GM12878 (cell line): ENCODE data around the gene GKN2. TPM values are rescaled to one million over a fixed set of nuclear protein-coding genes. Genes with fewer than 3 reads are reported as not detected.

Experiments used
- ATAC-seq: fragments of 200-7000 bp; cut with Tn5 transposase; 3 replicates; pipeline ENCODE4 v1.9.1; 2020; ENCODE audit warnings: mild to moderate bottlenecking, moderate library complexity
- BruUV-seq: library from RNA; stranded (reverse); fragments of 400-500 nt; replicated peaks from 2 replicates; lab custom pipeline; 2021; lab: Mats Ljungman, UMichigan
- CTCF ChIA-PET: fragments of 300-600 bp; sonication (Branson Sonifier 250); formaldehyde crosslinking; extraction: SDS; loops from one replicate; lab custom pipeline; 2021; ENCODE audit warnings: inconsistent platforms; lab: Yijun Ruan, JAX
- POLR2A ChIA-PET: fragments of 350-600 bp; formaldehyde crosslinking; extraction: SDS; loops from one replicate; lab custom pipeline; 2021; ENCODE audit warnings: inconsistent platforms; lab: Charles Lee
- RAD21 ChIA-PET: fragments of 300-600 bp; sonication (Branson Sonifier 250); formaldehyde crosslinking; loops from one replicate; lab custom pipeline; 2023; ENCODE audit warnings: antibody characterized with exemption; ENCODE audit not compliant: unreplicated experiment; lab: Charles Lee
- SMC1A ChIA-PET: fragments of 300-600 bp; sonication (Branson Sonifier 250); formaldehyde crosslinking; loops from one replicate; lab custom pipeline; 2023; ENCODE audit not compliant: unreplicated experiment, uncharacterized antibody; lab: Charles Lee
- DNase-seq: peaks from one replicate; pipeline ENCODE4 v3.0.0-alpha.2; 2011; ENCODE audit warnings: low read depth, low spot score
- FAIRE-seq: peaks from 3 replicates; lab custom pipeline; 2011; peaks lifted over from hg19 to GRCh38; lab: Jason Lieb, UNC
- H2AFZ ChIP-seq: 2 replicates; pipeline ENCODE4 v1.6.0; 2011; ENCODE audit warnings: low read depth, low read length, control low read depth; ENCODE audit not compliant: control insufficient read depth
- H3K27ac ChIP-seq: 2 replicates; pipeline ENCODE4 v1.5.1; 2011; ENCODE audit warnings: control low read depth; ENCODE audit not compliant: control insufficient read depth, insufficient read depth
- H3K27me3 ChIP-seq, 2 experiments: replicated peaks in 1 of 2; 2 replicates each; pipeline versions ENCODE4 v1.6.0 to v1.6.1; 2011; ENCODE audit warnings: low read length in 1 of 2; ENCODE audit not compliant: control insufficient read depth in 2 of 2, insufficient read depth in 2 of 2
- H3K36me3 ChIP-seq, 2 experiments: 2 replicates each; pipeline ENCODE4 v1.5.1; 2011; ENCODE audit warnings: low read length in 1 of 2; ENCODE audit not compliant: control insufficient read depth in 2 of 2, insufficient read depth in 2 of 2
- H3K4me1 ChIP-seq: 2 replicates; pipeline ENCODE4 v1.6.1; 2011; ENCODE audit warnings: mild to moderate bottlenecking, low read length, moderate library complexity, mixed read lengths; ENCODE audit not compliant: control insufficient read depth, insufficient read depth
- H3K4me2 ChIP-seq: 2 replicates; pipeline ENCODE4 v1.6.0; 2011; ENCODE audit warnings: control low read depth; ENCODE audit not compliant: control insufficient read depth, insufficient read depth
- H3K4me3 ChIP-seq: fragments of 200-600 bp; sonication (generic); 2 replicates; pipeline ENCODE4 v1.5.1; 2016
- H3K79me2 ChIP-seq: 2 replicates; pipeline ENCODE4 v1.6.0; 2011; ENCODE audit warnings: low read length; ENCODE audit not compliant: control insufficient read depth, insufficient read depth
- H3K9ac ChIP-seq: 2 replicates; pipeline ENCODE4 v1.8.0; 2011; ENCODE audit warnings: low read length, control low read depth, mixed read lengths; ENCODE audit not compliant: control insufficient read depth, insufficient read depth
- H3K9me3 ChIP-seq: replicated peaks from 3 replicates; pipeline ENCODE4 v1.5.1; 2011; ENCODE audit warnings: mild to moderate bottlenecking, low read length; ENCODE audit not compliant: control insufficient read depth, insufficient read depth
- H4K20me1 ChIP-seq: 2 replicates; pipeline ENCODE4 v1.6.0; 2011; ENCODE audit not compliant: control insufficient read depth, insufficient read depth
- ATF7 ChIP-seq: fragments of 450-650 bp; IDR thresholded peaks from 2 replicates; pipeline ENCODE4 v1.6.1; 2016; ENCODE audit warnings: low read depth, mild to moderate bottlenecking
- CHD4 ChIP-seq: fragments of 200-600 bp; sonication (generic); IDR thresholded peaks from 2 replicates; pipeline ENCODE4 v1.6.1; 2016; ENCODE audit warnings: mild to moderate bottlenecking
- ELK1 ChIP-seq: IDR thresholded peaks from 2 replicates; pipeline ENCODE4 v1.6.1; 2012; ENCODE audit warnings: low read depth, low read length, improper control_type of control experiment
- EP300 ChIP-seq, 2 experiments: fragments of 150-350 bp in 1 of 2; IDR thresholded peaks; 2 replicates each; pipeline ENCODE4 v1.6.1; 2011 to 2012; ENCODE audit warnings: low read depth in 2 of 2, low read length in 2 of 2, borderline replicate concordance in 1 of 2, improper control_type of control experiment in 1 of 2, inconsistent platforms in 1 of 2; ENCODE audit not compliant: control insufficient read depth in 1 of 2
- FOXK2 ChIP-seq: fragments of 450-650 bp; IDR thresholded peaks from 2 replicates; pipeline ENCODE4 v1.6.1; 2017; ENCODE audit warnings: mild to moderate bottlenecking, moderate library complexity
- HCFC1 ChIP-seq: fragments of 150-350 bp; IDR thresholded peaks from 2 replicates; pipeline ENCODE4 v1.6.1; 2014; ENCODE audit warnings: low read length
- HDAC2 ChIP-seq: fragments of 200-600 bp; sonication (generic); IDR thresholded peaks from 2 replicates; pipeline ENCODE4 v1.6.1; 2017
- IRF4 ChIP-seq: IDR thresholded peaks from 2 replicates; pipeline ENCODE4 v1.6.1; 2011; ENCODE audit warnings: low read depth, low read length
- KAT2A ChIP-seq: conservative IDR thresholded peaks from 2 replicates; pipeline ENCODE4 v1.6.1; 2011; ENCODE audit warnings: low read depth, low read length; ENCODE audit not compliant: control insufficient read depth
- KDM1A ChIP-seq: fragments of 200-600 bp; sonication (generic); IDR thresholded peaks from 2 replicates; pipeline ENCODE4 v1.6.1; 2016; ENCODE audit warnings: borderline replicate concordance
- MAX ChIP-seq: IDR thresholded peaks from 2 replicates; pipeline ENCODE4 v1.6.1; 2012; ENCODE audit warnings: low read depth, low read length, improper control_type of control experiment
- NFXL1 ChIP-seq: fragments of 450-650 bp; IDR thresholded peaks from 2 replicates; pipeline ENCODE4 v1.6.1; 2017; ENCODE audit warnings: antibody characterized with exemption, mild to moderate bottlenecking, borderline replicate concordance
- PML ChIP-seq: IDR thresholded peaks from 2 replicates; pipeline ENCODE4 v1.6.1; 2012; ENCODE audit warnings: low read length, inconsistent platforms
- POLR2AphosphoS2 ChIP-seq: IDR thresholded peaks from 2 replicates; pipeline ENCODE4 v1.6.1; 2011; ENCODE audit warnings: low read depth, mild to moderate bottlenecking, low read length, improper control_type of control experiment, moderate library complexity
- SMARCA5 ChIP-seq: fragments of 450-650 bp; IDR thresholded peaks from 2 replicates; pipeline ENCODE4 v1.6.1; 2017; ENCODE audit warnings: mild to moderate bottlenecking
- WRNIP1 ChIP-seq: IDR thresholded peaks from 2 replicates; pipeline ENCODE4 v1.6.1; 2011; ENCODE audit warnings: low read depth, low read length, improper control_type of control experiment, borderline replicate concordance
- WGBS: methylation state at CpG from one replicate; pipeline ENCODE4 v1.1.6; 2016; ENCODE audit warnings: low lambda C conversion rate; ENCODE audit not compliant: insufficient replicate concordance, insufficient coverage; ENCODE audit errors: missing lambda C conversion rate; 5-methylcytosine and 5-hydroxymethylcytosine counted together
- in situ Hi-C: fragments of 300-500 bp; cut with MboI; formaldehyde crosslinking; loops from 9 replicates; pipeline ENCODE4 v1.14.3; 2018; ENCODE audit warnings: mixed read lengths
- intact Hi-C: fragments of 100-400 bp; cut with micrococcal nuclease; formaldehyde crosslinking; loops from one replicate; pipeline ENCODE4 v1.14.2; 2022; ENCODE audit not compliant: unreplicated experiment
- polyA plus RNA-seq, 11 experiments: library from polyadenylated mRNA; depleted of rRNA in 4 of 11; unstranded in 6 of 11; stranded (reverse) in 5 of 11; fragments of >200 nt; fragmentation: Nextera tagmentation in 4 of 11; fragmentation: Illumina TruSeq in 1 of 11; extraction: Ambion mirVana in 4 of 11; extraction: Trizol in 1 of 11; gene quantifications; 1 replicate in 1 of 11; 2 replicates in 10 of 11; pipeline versions ENCODE4 v1.2.1 to v1.2.3, GENCODE V29; 2011 to 2016; ENCODE audit warnings: inconsistent platforms in 2 of 11, missing spikeins in 2 of 11, low read depth in 1 of 11
- total RNA-seq, 4 experiments: library from RNA; depleted of rRNA in 3 of 4; stranded (reverse); fragments of >200 nt in 3 of 4; fragmentation: Illumina TruSeq in 1 of 4; extraction: Trizol in 1 of 4; gene quantifications; 2 replicates each; pipeline versions ENCODE4 v1.2.1 to v1.2.3, GENCODE V29; 2013 to 2021
- TF ChIP-seq, protein P1 (sequence below): IDR thresholded peaks from 2 replicates; pipeline ENCODE4 v1.6.1; 2011; ENCODE audit warnings: low read depth, low read length, improper control_type of control experiment, borderline replicate concordance

Gene GKN2
- total and polyA plus RNA-seq, 10 of the 15 experiments (the other 5 are each of a cell fraction or from before 2014, with no cell fraction given): not detected

DNA sequence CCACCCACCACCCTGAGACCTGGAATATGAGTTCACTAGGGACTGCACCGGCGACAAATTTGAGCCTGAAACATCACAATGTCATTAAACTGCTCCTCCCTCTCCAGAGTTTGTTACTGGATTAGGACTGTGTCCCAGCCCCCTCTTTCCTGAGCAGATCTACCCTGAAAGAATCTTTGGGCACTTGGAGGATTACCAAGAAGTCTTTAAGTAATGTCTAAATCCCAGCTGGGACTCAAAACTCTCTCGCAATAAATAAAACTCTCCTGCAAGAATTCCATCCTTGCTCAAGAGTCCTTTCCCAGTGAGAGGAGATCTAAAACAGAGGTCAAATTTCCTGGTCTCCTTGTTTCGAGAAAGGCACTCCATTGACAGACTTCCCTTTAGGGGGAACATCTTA lies 20.9 kb downstream of the GKN2 start:
- DNase-seq (no peak), ATAC-seq (no peak), FAIRE-seq (no peak)
- Histone ChIP-seq H3K36me3 (no peaks in the 10 kb centered on the region), H2AFZ (no peak overlapping the region), H3K9ac (no peak overlapping the region), H4K20me1 (no peaks in the 10 kb centered on the region), H3K4me3 (no peak overlapping the region), H3K27ac (no peak overlapping the region), H3K4me1 (no peaks in the 10 kb centered on the region), H3K79me2 (no peaks in the 10 kb centered on the region), H3K27me3 (no peaks in the 10 kb centered on the region; a peak in 2 of 4 replicates), H3K4me2 (no peak overlapping the region), H3K9me3 (no peaks in the 10 kb centered on the region)
- ChIA-PET SMC1A (no interaction called here), RAD21 (no interaction called here), CTCF (interaction anchor here (2.0 kb wide), 1 partner anchor 180 kb away, joined by 5 read pairs; no protein-coding TSS in a partner anchor), POLR2A (no interaction called here)
- no TSS peak for BruUV-seq
- 18% methylated on average over 4 of the region's 4 CpGs for WGBS
- in situ Hi-C loops (no loop called here), intact Hi-C loops (no loop called here)
- TF ChIP-seq SMARCA5 (no peak), HCFC1 (no peak), IRF4 (no peak), MAX (no peak), WRNIP1 (no peak), ATF7 (no peak), KDM1A (no peak), CHD4 (no peak), FOXK2 (no peak), ELK1 (no peak), NFXL1 (no peak), HDAC2 (no peak), EP300 (IDR thresholded peaks at IDR 0.05; ENCODE audit: borderline replicate concordance in 1 of 2, control insufficient read depth in 1 of 2, low read depth in 2 of 2, low read length in 2 of 2) (no peak), POLR2AphosphoS2 (no peak), PML (no peak), KAT2A (no peak)
- TF ChIP-seq, protein P1, sequence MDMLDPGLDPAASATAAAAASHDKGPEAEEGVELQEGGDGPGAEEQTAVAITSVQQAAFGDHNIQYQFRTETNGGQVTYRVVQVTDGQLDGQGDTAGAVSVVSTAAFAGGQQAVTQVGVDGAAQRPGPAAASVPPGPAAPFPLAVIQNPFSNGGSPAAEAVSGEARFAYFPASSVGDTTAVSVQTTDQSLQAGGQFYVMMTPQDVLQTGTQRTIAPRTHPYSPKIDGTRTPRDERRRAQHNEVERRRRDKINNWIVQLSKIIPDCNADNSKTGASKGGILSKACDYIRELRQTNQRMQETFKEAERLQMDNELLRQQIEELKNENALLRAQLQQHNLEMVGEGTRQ: no peak
